GM12878 (cell line): ENCODE data around the gene MXI1. TPM values are rescaled to one million over a fixed set of nuclear protein-coding genes. Genes with fewer than 3 reads are reported as not detected.

ENCODE experiments used
- CHD4 ChIP-seq: fragments of 200-600 bp; sonication (generic); IDR thresholded peaks from 2 replicates; pipeline ENCODE4 v1.6.1; 2016; ENCODE audit warnings: mild to moderate bottlenecking
- ESRRA ChIP-seq: IDR thresholded peaks from 2 replicates; pipeline ENCODE4 v1.6.1; 2012; ENCODE audit warnings: mild to moderate bottlenecking, low read length, improper control_type of control experiment
- JUND ChIP-seq: IDR thresholded peaks from 2 replicates; pipeline ENCODE4 v1.6.1; 2012; ENCODE audit warnings: low read depth, mild to moderate bottlenecking, low read length, improper control_type of control experiment, moderate library complexity
- polyA plus RNA-seq, 11 experiments: library from polyadenylated mRNA; depleted of rRNA in 4 of 11; unstranded in 6 of 11; stranded (reverse) in 5 of 11; fragments of >200 nt; fragmentation: Nextera tagmentation in 4 of 11; fragmentation: Illumina TruSeq in 1 of 11; extraction: Ambion mirVana in 4 of 11; extraction: Trizol in 1 of 11; gene quantifications; 1 replicate in 1 of 11; 2 replicates in 10 of 11; pipeline versions ENCODE4 v1.2.1 to v1.2.3, GENCODE V29; 2011 to 2016; ENCODE audit warnings: inconsistent platforms in 2 of 11, missing spikeins in 2 of 11, low read depth in 1 of 11
- total RNA-seq, 4 experiments: library from RNA; depleted of rRNA in 3 of 4; stranded (reverse); fragments of >200 nt in 3 of 4; fragmentation: Illumina TruSeq in 1 of 4; extraction: Trizol in 1 of 4; gene quantifications; 2 replicates each; pipeline versions ENCODE4 v1.2.1 to v1.2.3, GENCODE V29; 2013 to 2021
- TF ChIP-seq, protein P1 (sequence below): fragments of 450-650 bp; formaldehyde crosslinking; IDR thresholded peaks from 2 replicates; pipeline ENCODE4 v1.5.0; 2022; ENCODE audit warnings: mild to moderate bottlenecking, missing genetic modification characterization
- TF ChIP-seq, protein P2 (sequence below): fragments of 450-650 bp; IDR thresholded peaks from 2 replicates; pipeline ENCODE4 v1.6.1; 2017; ENCODE audit warnings: mild to moderate bottlenecking, low read depth, inconsistent platforms; ENCODE audit not compliant: poor library complexity, severe bottlenecking

Gene MXI1
- total and polyA plus RNA-seq, 10 of the 15 experiments (the other 5 are each of a cell fraction or from before 2014, with no cell fraction given) = 0.23 to 8.0 (median 0.41) TPM

DNA sequence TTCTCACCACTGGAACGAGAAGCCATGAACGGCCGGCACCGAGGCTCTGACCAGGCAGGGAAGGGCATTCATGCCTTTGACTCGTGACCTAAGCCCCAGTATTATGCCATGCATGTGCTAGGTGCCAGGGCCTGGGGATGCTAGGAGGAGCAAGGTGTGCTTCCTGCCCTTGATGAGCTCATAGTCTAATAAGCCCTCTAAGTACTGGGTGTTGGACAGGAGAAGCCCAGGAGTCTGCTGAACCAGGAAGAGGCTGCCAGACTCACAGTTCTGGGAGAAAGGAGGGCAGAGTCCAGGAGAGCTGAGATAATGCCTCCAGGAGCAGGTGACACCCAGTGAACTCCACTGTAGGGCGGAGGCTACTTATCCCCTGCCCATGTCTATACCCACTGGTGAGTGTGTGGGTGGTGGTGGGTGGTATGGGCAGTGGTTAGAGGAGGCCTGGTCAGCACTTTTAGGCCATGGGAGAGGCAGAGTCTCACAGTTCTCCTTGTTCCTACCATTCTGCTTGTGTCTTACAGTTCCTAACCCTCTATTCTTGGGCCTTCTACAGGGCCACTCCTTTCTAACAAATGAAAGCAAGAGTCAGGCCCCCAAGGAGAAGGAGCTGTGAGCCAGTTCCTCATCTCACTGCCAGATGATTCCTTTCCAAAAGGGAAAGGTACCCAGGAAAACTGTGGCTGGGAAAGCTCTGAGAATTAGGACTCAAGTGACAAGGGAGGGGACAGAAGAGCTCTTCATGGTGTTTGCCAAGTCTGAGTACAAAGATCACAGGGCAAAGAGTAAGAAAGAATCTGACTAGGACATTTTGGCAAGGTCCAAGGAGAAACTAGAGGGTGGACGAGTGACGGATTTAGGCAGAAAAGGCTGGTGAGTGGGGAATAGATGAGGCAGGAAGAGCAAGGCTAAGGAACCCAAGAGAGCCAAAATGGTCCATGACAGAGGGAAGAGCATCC is 3.6 kb upstream of the MXI1 start (continued):
- TF ChIP-seq, protein P1, sequence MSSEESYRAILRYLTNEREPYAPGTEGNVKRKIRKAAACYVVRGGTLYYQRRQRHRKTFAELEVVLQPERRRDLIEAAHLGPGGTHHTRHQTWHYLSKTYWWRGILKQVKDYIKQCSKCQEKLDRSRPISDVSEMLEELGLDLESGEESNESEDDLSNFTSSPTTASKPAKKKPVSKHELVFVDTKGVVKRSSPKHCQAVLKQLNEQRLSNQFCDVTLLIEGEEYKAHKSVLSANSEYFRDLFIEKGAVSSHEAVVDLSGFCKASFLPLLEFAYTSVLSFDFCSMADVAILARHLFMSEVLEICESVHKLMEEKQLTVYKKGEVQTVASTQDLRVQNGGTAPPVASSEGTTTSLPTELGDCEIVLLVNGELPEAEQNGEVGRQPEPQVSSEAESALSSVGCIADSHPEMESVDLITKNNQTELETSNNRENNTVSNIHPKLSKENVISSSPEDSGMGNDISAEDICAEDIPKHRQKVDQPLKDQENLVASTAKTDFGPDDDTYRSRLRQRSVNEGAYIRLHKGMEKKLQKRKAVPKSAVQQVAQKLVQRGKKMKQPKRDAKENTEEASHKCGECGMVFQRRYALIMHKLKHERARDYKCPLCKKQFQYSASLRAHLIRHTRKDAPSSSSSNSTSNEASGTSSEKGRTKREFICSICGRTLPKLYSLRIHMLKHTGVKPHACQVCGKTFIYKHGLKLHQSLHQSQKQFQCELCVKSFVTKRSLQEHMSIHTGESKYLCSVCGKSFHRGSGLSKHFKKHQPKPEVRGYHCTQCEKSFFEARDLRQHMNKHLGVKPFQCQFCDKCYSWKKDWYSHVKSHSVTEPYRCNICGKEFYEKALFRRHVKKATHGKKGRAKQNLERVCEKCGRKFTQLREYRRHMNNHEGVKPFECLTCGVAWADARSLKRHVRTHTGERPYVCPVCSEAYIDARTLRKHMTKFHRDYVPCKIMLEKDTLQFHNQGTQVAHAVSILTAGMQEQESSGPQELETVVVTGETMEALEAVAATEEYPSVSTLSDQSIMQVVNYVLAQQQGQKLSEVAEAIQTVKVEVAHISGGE (CRISPR knock-in tag) = no peak
- TF ChIP-seq, protein P2, sequence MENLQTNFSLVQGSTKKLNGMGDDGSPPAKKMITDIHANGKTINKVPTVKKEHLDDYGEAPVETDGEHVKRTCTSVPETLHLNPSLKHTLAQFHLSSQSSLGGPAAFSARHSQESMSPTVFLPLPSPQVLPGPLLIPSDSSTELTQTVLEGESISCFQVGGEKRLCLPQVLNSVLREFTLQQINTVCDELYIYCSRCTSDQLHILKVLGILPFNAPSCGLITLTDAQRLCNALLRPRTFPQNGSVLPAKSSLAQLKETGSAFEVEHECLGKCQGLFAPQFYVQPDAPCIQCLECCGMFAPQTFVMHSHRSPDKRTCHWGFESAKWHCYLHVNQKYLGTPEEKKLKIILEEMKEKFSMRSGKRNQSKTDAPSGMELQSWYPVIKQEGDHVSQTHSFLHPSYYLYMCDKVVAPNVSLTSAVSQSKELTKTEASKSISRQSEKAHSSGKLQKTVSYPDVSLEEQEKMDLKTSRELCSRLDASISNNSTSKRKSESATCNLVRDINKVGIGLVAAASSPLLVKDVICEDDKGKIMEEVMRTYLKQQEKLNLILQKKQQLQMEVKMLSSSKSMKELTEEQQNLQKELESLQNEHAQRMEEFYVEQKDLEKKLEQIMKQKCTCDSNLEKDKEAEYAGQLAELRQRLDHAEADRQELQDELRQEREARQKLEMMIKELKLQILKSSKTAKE = no peak
- TF ChIP-seq ESRRA = no peak
- TF ChIP-seq JUND = no peak
- no peak for TF ChIP-seq CHD4
